Activated CD8-positive, alpha-beta T cell treated with anti-CD3 and anti-CD28 coated beads for 36 hours (primary cell): ENCODE measurements around the gene CACNG8. TPM values are rescaled to one million over a fixed set of nuclear protein-coding genes. Genes with fewer than 3 reads are reported as not detected.

Experiments used
- ATAC-seq: fragments of 200-7000 bp; cut with Tn5 transposase; one replicate; pipeline ENCODE4 v1.10.0; 2021; ENCODE audit warnings: mild to moderate bottlenecking, moderate library complexity
- CTCF ChIA-PET: fragments of 350-600 bp; sonication (Branson Sonifier 250); formaldehyde crosslinking; loops from one replicate; lab custom pipeline; 2021; ENCODE audit warnings: antibody characterized with exemption; lab: Charles Lee
- POLR2A ChIA-PET: fragments of 350-600 bp; sonication (Branson Sonifier 250); formaldehyde crosslinking; loops from one replicate; lab custom pipeline; 2021; ENCODE audit warnings: antibody characterized with exemption; lab: Charles Lee
- DNase-seq: peaks from one replicate; pipeline ENCODE4 v3.0.0-alpha.2; 2020
- H3K27ac Mint-ChIP-seq: one replicate; pipeline ENCODE4 v1.8.0; 2021; ENCODE audit warnings: mild to moderate bottlenecking, mixed read lengths
- H3K27me3 Mint-ChIP-seq: one replicate; pipeline ENCODE4 v1.8.0; 2021; ENCODE audit warnings: mixed read lengths
- H3K36me3 Mint-ChIP-seq: one replicate; pipeline ENCODE4 v1.8.0; 2021; ENCODE audit warnings: low read depth, mixed read lengths
- H3K4me1 Mint-ChIP-seq: one replicate; pipeline ENCODE4 v1.8.0; 2021; ENCODE audit warnings: low read depth, mixed read lengths
- H3K4me3 Mint-ChIP-seq: one replicate; pipeline ENCODE4 v1.8.0; 2021; ENCODE audit warnings: mild to moderate bottlenecking, moderate library complexity, mixed read lengths
- H3K9me3 Mint-ChIP-seq: one replicate; pipeline ENCODE4 v1.8.0; 2021; ENCODE audit warnings: mixed read lengths
- intact Hi-C: fragments of 100-400 bp; cut with micrococcal nuclease; formaldehyde crosslinking; loops from one replicate; pipeline ENCODE4 v1.10.0; 2022
- total RNA-seq, 2 experiments: library from RNA; stranded (reverse); gene quantifications; one replicate each; pipeline ENCODE4 v1.2.3, GENCODE V29; 2021
- TF ChIP-seq, protein P1 (sequence below): fragments of 200-600 bp; IDR thresholded peaks from one replicate; pipeline ENCODE4 v1.8.0; 2022; ENCODE audit warnings: antibody characterized with exemption, mild to moderate bottlenecking

The CACNG8 gene
- total RNA-seq: not detected

DNA sequence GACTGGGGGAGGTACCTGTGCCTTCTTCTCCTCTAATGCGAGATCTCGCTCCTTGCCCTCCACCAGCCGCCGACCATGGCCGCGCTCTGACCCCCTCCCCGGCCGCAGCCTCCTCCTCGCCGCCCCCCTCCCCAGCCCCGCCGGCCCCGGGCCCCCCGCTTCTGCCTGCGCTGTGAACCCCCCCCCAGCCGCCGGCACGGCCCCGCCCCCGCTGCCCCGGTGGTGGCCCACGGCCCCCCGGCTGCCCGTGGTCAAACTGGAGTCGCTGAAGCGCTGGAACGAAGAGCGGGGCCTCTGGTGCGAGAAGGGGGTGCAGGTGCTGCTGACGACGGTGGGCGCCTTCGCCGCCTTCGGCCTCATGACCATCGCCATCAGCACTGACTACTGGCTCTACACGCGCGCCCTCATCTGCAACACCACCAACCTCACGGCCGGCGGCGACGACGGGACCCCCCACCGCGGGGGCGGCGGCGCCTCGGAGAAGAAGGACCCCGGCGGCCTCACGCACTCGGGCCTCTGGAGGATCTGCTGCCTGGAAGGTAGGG is at the start of gene CACNG8:
CACNG8 (plus strand) TSS at position 51 of the 545 bp plus-strand sequence.
- CTCF ChIA-PET: no interaction called here
- DNase-seq (no peak), ATAC-seq (no peak)
- H3K9me3 Mint-ChIP-seq: no peaks in the 10 kb centered on the region
- peaks cover 58% of the 10 kb centered on the region for H3K27me3 Mint-ChIP-seq
- TF ChIP-seq, protein P1, sequence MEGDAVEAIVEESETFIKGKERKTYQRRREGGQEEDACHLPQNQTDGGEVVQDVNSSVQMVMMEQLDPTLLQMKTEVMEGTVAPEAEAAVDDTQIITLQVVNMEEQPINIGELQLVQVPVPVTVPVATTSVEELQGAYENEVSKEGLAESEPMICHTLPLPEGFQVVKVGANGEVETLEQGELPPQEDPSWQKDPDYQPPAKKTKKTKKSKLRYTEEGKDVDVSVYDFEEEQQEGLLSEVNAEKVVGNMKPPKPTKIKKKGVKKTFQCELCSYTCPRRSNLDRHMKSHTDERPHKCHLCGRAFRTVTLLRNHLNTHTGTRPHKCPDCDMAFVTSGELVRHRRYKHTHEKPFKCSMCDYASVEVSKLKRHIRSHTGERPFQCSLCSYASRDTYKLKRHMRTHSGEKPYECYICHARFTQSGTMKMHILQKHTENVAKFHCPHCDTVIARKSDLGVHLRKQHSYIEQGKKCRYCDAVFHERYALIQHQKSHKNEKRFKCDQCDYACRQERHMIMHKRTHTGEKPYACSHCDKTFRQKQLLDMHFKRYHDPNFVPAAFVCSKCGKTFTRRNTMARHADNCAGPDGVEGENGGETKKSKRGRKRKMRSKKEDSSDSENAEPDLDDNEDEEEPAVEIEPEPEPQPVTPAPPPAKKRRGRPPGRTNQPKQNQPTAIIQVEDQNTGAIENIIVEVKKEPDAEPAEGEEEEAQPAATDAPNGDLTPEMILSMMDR: no peak
- POLR2A ChIA-PET: no interaction called here
- intact Hi-C loops: no loop called here
- H3K27ac Mint-ChIP-seq: no peak within 1 kb of the TSS
- no peaks in the 10 kb centered on the region for H3K36me3 Mint-ChIP-seq
- H3K4me3 Mint-ChIP-seq: no peak within 1 kb of the TSS
- peaks cover 2% of the 10 kb centered on the region for H3K4me1 Mint-ChIP-seq

DNA sequence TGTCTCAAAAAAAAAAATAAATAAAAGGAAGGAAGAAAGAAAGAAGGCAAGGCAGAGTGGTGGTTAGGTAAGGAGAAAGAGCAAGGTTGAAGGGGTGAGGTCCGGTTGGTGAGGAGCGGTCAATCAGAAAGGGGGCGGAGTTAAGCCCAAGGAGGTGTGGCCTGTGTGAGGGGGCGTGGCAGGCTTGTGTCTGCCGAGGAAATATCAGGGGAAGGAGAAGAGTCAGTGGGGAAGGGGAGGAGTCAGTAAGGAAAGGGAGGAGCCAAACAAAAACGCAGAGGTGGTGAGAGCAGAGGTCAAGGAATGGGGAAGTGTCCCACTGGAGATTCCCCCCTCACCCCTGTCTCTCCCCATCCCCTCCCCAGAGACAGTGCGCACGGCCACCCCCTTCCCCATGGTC is 47.7 kb upstream of the CACNG8 start:
- DNase-seq: no peak
- H3K36me3 Mint-ChIP-seq: no peaks in the 10 kb centered on the region
- intact Hi-C loops: no loop called here

DNA sequence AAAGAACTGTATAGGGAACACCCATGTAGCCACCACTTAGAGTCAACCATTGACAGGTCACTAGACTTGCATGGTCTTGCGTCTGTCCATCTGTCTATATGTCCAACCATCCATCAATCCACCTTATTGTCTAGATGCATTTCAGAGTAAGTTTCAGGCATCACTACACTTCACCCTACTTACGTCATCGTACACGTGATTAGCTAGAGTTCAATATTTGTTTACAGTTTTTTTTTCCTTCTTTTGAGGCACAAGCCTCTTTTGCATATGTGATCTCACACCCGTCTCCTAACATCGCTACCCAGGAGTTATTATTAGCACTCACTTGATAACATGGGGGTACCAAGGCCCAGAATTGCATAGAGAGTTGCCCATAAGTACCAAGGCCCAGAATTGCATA is 46.7 kb upstream of the CACNG8 start:
- CTCF ChIA-PET: interaction anchor here (1.0 to 2.5 kb wide), 2 partner anchors 8 to 108 kb away, joined by 3 to 6 read pairs; no protein-coding TSS in a partner anchor
- no peak overlapping the region for H3K27ac Mint-ChIP-seq
- no peak for DNase-seq
- no peaks in the 10 kb centered on the region for H3K9me3 Mint-ChIP-seq
- no peak for ATAC-seq
- no peak overlapping the region for H3K4me3 Mint-ChIP-seq
- POLR2A ChIA-PET: no interaction called here
- H3K27me3 Mint-ChIP-seq: peaks cover 19% of the 10 kb centered on the region
- TF ChIP-seq, protein P1: no peak
- H3K36me3 Mint-ChIP-seq: no peaks in the 10 kb centered on the region
- intact Hi-C loops: no loop called here
- H3K4me1 Mint-ChIP-seq: no peaks in the 10 kb centered on the region

More for the DNA sequence above, 47.7 kb upstream of the CACNG8 start:
- no peak for ATAC-seq
- TF ChIP-seq, protein P1: no peak
- Mint-ChIP-seq H3K4me1 (no peaks in the 10 kb centered on the region), H3K4me3 (no peak overlapping the region), H3K27ac (no peak overlapping the region), H3K9me3 (no peaks in the 10 kb centered on the region), H3K27me3 (peaks cover 28% of the 10 kb centered on the region)
- CTCF ChIA-PET: interaction anchor here (1.0 to 2.5 kb wide), 2 partner anchors 7 to 109 kb away, joined by 3 to 6 read pairs; no protein-coding TSS in a partner anchor
- POLR2A ChIA-PET: no interaction called here

DNA sequence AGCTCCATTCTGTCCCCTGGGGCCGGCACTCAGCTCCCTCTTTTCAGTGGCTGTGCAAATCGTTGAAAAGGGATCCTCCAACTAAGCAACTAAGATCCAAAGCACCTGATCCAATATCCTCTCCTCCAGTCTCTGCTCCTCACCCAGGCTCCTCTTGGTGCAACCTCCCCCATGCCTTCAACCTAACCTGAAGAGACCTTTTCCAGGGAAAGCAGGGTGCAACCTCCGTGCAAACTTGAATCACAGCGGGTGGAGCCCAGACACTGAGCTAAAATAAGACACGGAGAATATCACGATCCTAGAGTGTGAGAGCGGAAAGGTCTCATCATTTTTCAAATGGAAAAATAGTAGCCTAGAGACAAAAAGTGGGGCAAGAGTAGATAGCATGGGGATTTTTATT is 45.4 kb upstream of the CACNG8 start:
- ChIA-PET CTCF (interaction anchor here (0.7 to 2.5 kb wide), 2 partner anchors 107 kb away, joined by 3 to 6 read pairs; no protein-coding TSS in a partner anchor), POLR2A (no interaction called here)
- no peak overlapping the region for H3K4me3 Mint-ChIP-seq
- DNase-seq (no peak), ATAC-seq (no peak)
- TF ChIP-seq, protein P1: no peak
- H3K27me3 Mint-ChIP-seq: peaks cover 9% of the 10 kb centered on the region
- H3K27ac Mint-ChIP-seq: no peak overlapping the region
- intact Hi-C loops: no loop called here
- no peaks in the 10 kb centered on the region for H3K9me3 Mint-ChIP-seq
- H3K4me1 Mint-ChIP-seq: no peaks in the 10 kb centered on the region
- H3K36me3 Mint-ChIP-seq: no peaks in the 10 kb centered on the region

DNA sequence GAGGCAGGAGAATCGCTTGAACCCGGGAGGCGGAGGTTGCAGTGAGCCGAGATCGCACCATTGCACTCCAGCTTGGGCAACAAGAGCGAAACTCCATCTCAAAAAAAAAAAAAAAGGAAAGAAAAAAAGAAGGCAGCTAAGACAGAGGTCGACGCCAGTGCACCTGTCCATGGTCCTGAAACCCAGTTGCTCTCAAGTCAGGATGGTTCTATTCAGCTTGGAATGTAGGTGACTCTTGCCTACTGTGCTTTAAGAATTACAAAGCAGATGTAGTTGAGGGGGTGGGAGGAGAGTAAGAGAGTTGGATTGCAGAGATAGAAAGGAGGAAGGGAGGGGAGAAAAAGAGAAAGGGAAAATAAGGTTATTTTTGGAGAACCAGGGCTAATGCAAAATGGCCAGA is 35.0 kb upstream of the CACNG8 start:
- H3K27ac Mint-ChIP-seq: no peak overlapping the region
- peaks cover 2% of the 10 kb centered on the region for H3K27me3 Mint-ChIP-seq
- no peaks in the 10 kb centered on the region for H3K36me3 Mint-ChIP-seq
- ATAC-seq (no peak), DNase-seq (peak; percentile 50)
- ChIA-PET POLR2A (no interaction called here), CTCF (no interaction called here)
- intact Hi-C loops: no loop called here
- no peaks in the 10 kb centered on the region for H3K4me1 Mint-ChIP-seq
- H3K4me3 Mint-ChIP-seq: no peak overlapping the region
- H3K9me3 Mint-ChIP-seq: peaks cover 1% of the 10 kb centered on the region
- TF ChIP-seq, protein P1: no peak
